Endothelial cell of umbilical vein (primary cell): ENCODE results near the gene TXLNA. TPM values are rescaled to one million over a fixed set of nuclear protein-coding genes. Genes with fewer than 3 reads are reported as not detected.

Experiments used
- BruUV-seq: library from RNA; stranded (reverse); fragments of 400-500 nt; replicated peaks from 2 replicates; lab custom pipeline; 2021; lab: Mats Ljungman, UMichigan
- CTCF ChIA-PET: fragments of 300-600, 350-600 bp; sonication (Branson Sonifier 250); formaldehyde crosslinking; loops from one replicate; lab custom pipeline; 2021; ENCODE audit warnings: antibody characterized with exemption, inconsistent platforms; lab: Charles Lee
- POLR2A ChIA-PET: fragments of 300-600, 350-600 bp; sonication (Branson Sonifier 250); formaldehyde crosslinking; loops from one replicate; lab custom pipeline; 2021; ENCODE audit warnings: antibody characterized with exemption, inconsistent platforms; lab: Charles Lee
- DNase-seq: peaks from one replicate; pipeline ENCODE4 v3.0.0-alpha.2; 2011; ENCODE audit warnings: low read depth, low spot score
- FAIRE-seq: peaks from 2 replicates; lab custom pipeline; 2011; peaks lifted over from hg19 to GRCh38; lab: Jason Lieb, UNC
- H2AFZ ChIP-seq: 2 replicates; pipeline ENCODE4 v1.6.0; 2012; ENCODE audit warnings: low read depth, low read length, control low read depth, inconsistent platforms
- H3K27ac ChIP-seq: 2 replicates; pipeline ENCODE4 v1.5.1; 2011; ENCODE audit warnings: low read depth, mild to moderate bottlenecking, control low read depth, low read length, moderate library complexity; ENCODE audit not compliant: insufficient read depth
- H3K27me3 ChIP-seq, 2 experiments: 2 replicates each; pipeline versions ENCODE4 v1.6.0 to v1.6.1; 2011; ENCODE audit warnings: low read length in 2 of 2, mixed read lengths in 1 of 2; ENCODE audit not compliant: control insufficient read depth in 2 of 2, insufficient read depth in 2 of 2
- H3K36me3 ChIP-seq, 2 experiments: 2 replicates in 1 of 2; 3 replicates in 1 of 2; pipeline ENCODE4 v1.5.1; 2011; ENCODE audit warnings: low read length in 2 of 2, mild to moderate bottlenecking in 1 of 2, moderate library complexity in 1 of 2; ENCODE audit not compliant: control insufficient read depth in 2 of 2, insufficient read depth in 2 of 2; ENCODE audit errors: extremely low read depth in 1 of 2
- H3K4me1 ChIP-seq: 3 replicates; pipeline ENCODE4 v1.5.1; 2011; ENCODE audit warnings: mild to moderate bottlenecking, low read length; ENCODE audit not compliant: control insufficient read depth, insufficient read depth; ENCODE audit errors: extremely low read depth
- H3K4me2 ChIP-seq: 2 replicates; pipeline ENCODE4 v1.6.1; 2011; ENCODE audit warnings: low read length, control low read depth, mixed read lengths; ENCODE audit not compliant: insufficient read depth
- H3K4me3 ChIP-seq, 3 experiments: fragments of 200-600 bp in 1 of 3; sonication (generic), shearing (Covaris generic) in 1 of 3; replicated peaks in 1 of 3; 2 replicates each; pipeline ENCODE4 v1.5.1; 2011 to 2016; ENCODE audit warnings: control low read depth in 3 of 3, low read length in 3 of 3, mild to moderate bottlenecking in 2 of 3, inconsistent platforms in 1 of 3, low read depth in 1 of 3, moderate library complexity in 1 of 3; ENCODE audit not compliant: insufficient read depth in 1 of 3
- H3K79me2 ChIP-seq: 2 replicates; pipeline ENCODE4 v1.6.0; 2012; ENCODE audit warnings: low read length, inconsistent platforms; ENCODE audit not compliant: control insufficient read depth, insufficient read depth
- H3K9ac ChIP-seq: replicated peaks from 2 replicates; pipeline ENCODE3; 2011; ENCODE audit warnings: low read length, control low read depth; ENCODE audit not compliant: insufficient read depth; ENCODE audit errors: extremely low read depth
- H3K9me1 ChIP-seq: replicated peaks from 3 replicates; pipeline ENCODE4 v1.6.0; 2011; ENCODE audit warnings: mild to moderate bottlenecking, low read length; ENCODE audit not compliant: control insufficient read depth, insufficient read depth; ENCODE audit errors: extremely low read depth
- H3K9me3 ChIP-seq: replicated peaks from 2 replicates; pipeline ENCODE4 v1.5.1; 2012; ENCODE audit warnings: low read length, inconsistent platforms; ENCODE audit not compliant: control insufficient read depth, insufficient read depth
- H4K20me1 ChIP-seq: replicated peaks from 2 replicates; pipeline ENCODE3; 2011; ENCODE audit warnings: mild to moderate bottlenecking, low read length; ENCODE audit not compliant: control insufficient read depth, insufficient read depth; ENCODE audit errors: extremely low read depth
- EZH2 ChIP-seq: IDR thresholded peaks from 2 replicates; pipeline ENCODE4 v1.6.1; 2012; ENCODE audit warnings: borderline replicate concordance, low read depth, mild to moderate bottlenecking, moderate library complexity, low read length, inconsistent platforms; ENCODE audit not compliant: severe bottlenecking
- FOS ChIP-seq: IDR thresholded peaks from 2 replicates; pipeline ENCODE4 v1.6.1; 2011; ENCODE audit warnings: mild to moderate bottlenecking, low read length, moderate library complexity, borderline replicate concordance; ENCODE audit not compliant: insufficient read depth
- GATA2 ChIP-seq: IDR thresholded peaks from 2 replicates; pipeline ENCODE4 v1.7.0; 2011; ENCODE audit warnings: low read depth, mild to moderate bottlenecking, moderate library complexity, mixed read lengths, low read length; ENCODE audit not compliant: insufficient read length, insufficient read depth
- JUN ChIP-seq: IDR thresholded peaks from 2 replicates; pipeline ENCODE4 v1.6.1; 2011; ENCODE audit warnings: borderline replicate concordance, low read depth; ENCODE audit not compliant: insufficient read length, insufficient read depth
- MAX ChIP-seq: IDR thresholded peaks from 2 replicates; pipeline ENCODE4 v1.6.1; 2011; ENCODE audit not compliant: insufficient read depth, insufficient read length
- POLR2A ChIP-seq: IDR thresholded peaks from 2 replicates; pipeline ENCODE4 v1.6.1; 2012; ENCODE audit warnings: low read depth, mild to moderate bottlenecking, control low read depth, low read length
- POLR2AphosphoS5 ChIP-seq: IDR thresholded peaks from 2 replicates; pipeline ENCODE4 v1.6.1; 2012; ENCODE audit warnings: low read depth, mild to moderate bottlenecking, control low read depth, low read length, moderate library complexity; ENCODE audit not compliant: insufficient read depth
- dilution Hi-C: fragments of 300-500 bp; cut with MboI; formaldehyde crosslinking; loops from one replicate; pipeline ENCODE4 v1.15.0; 2019; ENCODE audit warnings: low sequenced_read_pairs; ENCODE audit not compliant: extremely low pct_ligation_motif_present
- intact Hi-C: fragments of 100-400 bp; cut with micrococcal nuclease; formaldehyde crosslinking; loops from one replicate; pipeline ENCODE4 v1.10.0; 2022
- polyA plus RNA-seq, 4 experiments: library from polyadenylated mRNA; depleted of rRNA in 3 of 4; stranded (reverse) in 3 of 4; unstranded in 1 of 4; fragments of >200 nt; gene quantifications; 2 replicates each; pipeline versions ENCODE4 v1.2.1 to v1.2.3, GENCODE V29; 2011 to 2012; ENCODE audit warnings: missing spikeins in 1 of 4
- total RNA-seq: library from RNA; stranded (reverse); gene quantifications from 2 replicates; pipeline ENCODE4 v1.2.3, GENCODE V29; 2021

Gene TXLNA
- total and polyA plus RNA-seq, 2 donors (not counting 3 experiments of a cell fraction or from before 2014, with no cell fraction given), result 41.8 to 69.4 TPM

GRCh38 chr1:32204943-32205361, 25.5 kb downstream of the TXLNA start:
- Histone ChIP-seq H3K27ac (no peak overlapping the region), H3K36me3 (no peaks in the 10 kb centered on the region), H3K4me3 (peak overlapping the region; percentile 53 to 68 (median 68)), H3K9ac (peak overlapping the region; percentile 83), H3K9me3 (no peaks in the 10 kb centered on the region), H3K4me1 (peaks cover 27% of the 10 kb centered on the region), H3K4me2 (peak overlapping the region; percentile 85), H4K20me1 (no peaks in the 10 kb centered on the region), H3K27me3 (no peaks in the 10 kb centered on the region), H2AFZ (peak overlapping the region; percentile 96), H3K79me2 (no peaks in the 10 kb centered on the region), H3K9me1 (no peaks in the 10 kb centered on the region)
- DNase-seq (no peak), FAIRE-seq (no peak)
- no TSS peak for BruUV-seq
- intact Hi-C loops, result no loop called here
- POLR2A ChIA-PET, result interaction anchor here (1.1 to 1.7 kb wide), 2 partner anchors 131 to 190 kb away, joined by 3 to 4 read pairs; partner anchors contain the start of gene MARCKSL1
- CTCF ChIA-PET, result interaction anchor here (1.2 to 3.4 kb wide), 2 partner anchors 11 to 111 kb away, joined by 5 to 25 read pairs; no protein-coding TSS in a partner anchor
- dilution Hi-C loops, result no loop called here
- no peak for TF ChIP-seq JUN
- TF ChIP-seq EZH2, result no peak
- no peak for TF ChIP-seq POLR2AphosphoS5
- no peak for TF ChIP-seq POLR2A
- TF ChIP-seq GATA2, result no peak
- no peak for TF ChIP-seq MAX
- TF ChIP-seq FOS, result no peak
